Measurements from ENCODE around the gene PFDN5.
"Not testable (repeated sequence)": the region's sequence is repeated elsewhere in the genome, so short reads cannot be mapped to it uniquely, and the experiment has no call there.

PFDN5 gene

DNA sequence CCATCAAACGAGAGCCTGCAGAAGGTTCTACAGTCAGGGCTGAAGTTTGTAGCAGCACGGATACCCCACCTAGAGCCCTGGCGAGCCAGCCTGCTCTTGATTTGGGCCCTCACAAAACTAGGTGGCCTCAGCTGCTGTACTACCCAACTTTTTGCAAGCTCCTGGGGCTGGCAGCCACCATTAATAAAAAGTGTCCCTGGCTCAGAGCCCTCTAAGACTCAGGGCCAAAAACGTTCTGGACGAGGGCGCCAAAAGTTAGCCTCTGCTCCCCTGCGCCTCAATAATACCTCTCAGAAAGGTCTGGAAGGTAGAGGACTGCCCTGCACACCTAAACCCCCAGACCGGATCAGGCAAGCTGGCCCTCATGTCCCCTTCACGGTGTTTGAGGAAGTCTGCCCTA, 8.9 kb upstream of the PFDN5 start:
- DNase-seq (ENCODE audit: low read depth): no peak

- peak; percentile 51 for DNase-seq (ENCODE audit: low read depth)
These were observed 7.6 kb upstream of the PFDN5 start for GRCh38 chr12:53287741-53288216.

DNA sequence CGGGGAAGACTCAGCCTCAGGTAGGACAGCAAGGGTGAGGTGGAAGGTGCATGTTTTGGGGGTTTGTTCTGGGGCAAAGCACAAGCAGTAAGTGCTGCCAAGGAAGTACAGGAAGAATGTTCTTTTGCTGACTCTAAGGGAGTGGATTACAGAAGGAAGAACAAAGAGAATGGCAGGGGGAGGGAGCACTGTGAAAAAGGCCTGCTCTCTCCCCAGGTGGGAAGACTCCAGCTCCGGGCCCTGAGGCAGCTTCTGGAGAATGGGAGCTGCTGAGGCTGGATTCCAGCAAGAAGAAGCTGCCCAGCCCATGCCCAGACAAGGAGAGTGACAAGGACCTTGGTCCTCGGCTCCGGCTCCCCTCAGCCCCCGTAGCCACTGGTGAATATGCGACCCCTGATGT, 7.0 kb upstream of the PFDN5 start:
- peak; percentile 11 for DNase-seq (ENCODE audit: low read depth)

DNA sequence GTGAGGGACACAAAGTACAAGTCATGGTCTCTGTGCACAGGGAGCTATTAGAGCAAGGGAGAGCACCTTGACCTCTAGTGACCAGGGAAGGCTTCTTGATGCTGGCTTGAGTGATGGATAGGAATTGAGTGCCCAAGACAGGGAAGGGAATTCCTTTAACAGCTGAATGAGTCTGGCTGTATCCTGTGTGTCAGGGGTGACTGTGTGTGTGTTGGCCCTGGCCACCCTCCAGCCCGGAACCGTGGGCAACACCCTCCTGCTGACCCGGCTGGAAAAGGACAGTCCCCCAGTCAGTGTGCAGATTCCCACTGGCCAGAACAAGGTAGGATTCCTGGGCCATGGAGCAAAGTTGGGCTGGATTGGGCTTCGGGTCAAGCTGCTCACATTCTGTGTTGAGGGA, 5.5 kb upstream of the PFDN5 start:
- no peak for DNase-seq (ENCODE audit: low read depth)

GRCh38 chr12:53290661-53291060, 4.7 kb upstream of the PFDN5 start:
- DNase-seq (ENCODE audit: low read depth): peak; percentile 40

- no peak for DNase-seq (ENCODE audit: low read depth)
These were observed 2.9 kb upstream of the PFDN5 start for GRCh38 chr12:53292426-53292825.

DNA sequence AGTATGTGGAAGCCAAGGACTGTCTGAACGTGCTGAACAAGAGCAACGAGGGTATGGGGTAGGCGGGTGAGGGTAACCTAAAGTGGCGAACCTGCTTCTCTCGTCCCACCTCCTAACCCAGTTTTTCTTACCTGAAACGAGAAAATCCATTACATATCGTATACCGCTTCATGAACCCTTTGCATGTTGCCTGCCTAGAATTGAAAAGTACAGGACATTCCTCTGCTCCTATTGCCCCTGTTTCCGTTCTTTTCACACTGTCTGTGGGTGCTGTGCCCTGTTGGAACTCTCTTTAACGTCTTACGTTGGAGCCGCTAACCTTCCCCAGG, 513 bp downstream of the PFDN5 start:
- DNase-seq (ENCODE audit: low read depth): no peak

DNA sequence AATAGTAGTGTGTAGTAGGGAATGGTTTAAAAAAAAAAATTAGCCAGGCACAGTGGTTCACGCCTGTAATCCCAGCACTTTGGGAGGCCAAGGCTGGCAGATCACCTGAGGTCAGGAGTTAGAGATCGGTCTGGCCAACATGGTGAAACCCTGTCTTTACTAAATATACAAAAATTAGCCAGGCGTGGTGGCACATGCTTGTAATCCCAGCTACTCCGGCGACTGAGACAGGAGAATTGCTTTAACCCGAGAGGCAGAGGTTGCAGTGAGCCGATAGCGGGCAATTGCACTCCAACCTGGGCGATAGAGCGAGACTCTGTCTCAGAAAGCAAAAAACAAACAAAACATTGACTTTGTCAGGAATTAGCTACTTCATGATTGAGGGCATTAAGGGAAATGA, 1.8 kb downstream of the PFDN5 start:
- not testable (repeated sequence) for DNase-seq (ENCODE audit: low read depth)

DNA sequence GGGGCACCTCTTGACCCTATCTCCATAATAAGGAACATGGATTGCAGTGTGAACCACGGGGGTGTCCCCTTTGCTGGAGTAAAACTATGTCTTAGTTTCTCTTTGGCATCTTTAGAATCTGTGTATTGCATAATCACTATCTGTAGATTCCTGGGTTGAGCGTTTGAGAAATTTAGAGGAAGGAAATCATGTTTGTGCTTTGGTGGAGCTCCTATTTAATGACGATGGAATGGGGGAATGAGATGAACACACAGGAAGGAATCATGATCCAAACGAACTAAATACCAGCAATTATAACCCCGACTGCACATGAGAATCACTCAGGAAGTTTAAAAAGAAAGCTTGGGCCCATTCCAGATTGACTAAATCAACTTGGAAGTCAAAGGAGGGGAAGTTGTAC, 2.8 kb downstream of the PFDN5 start:
- peak; percentile 96 for DNase-seq (ENCODE audit: low read depth)

- DNase-seq (ENCODE audit: low read depth): peak; percentile 89
These were observed 3.7 kb downstream of the PFDN5 start for GRCh38 chr12:53299101-53299453.

GRCh38 chr12:53299454-53300180, 4.3 kb downstream of the PFDN5 start, which contains the start of gene MYG1:
TSS of gene MYG1 (plus strand) at chr12:53299695. CDS start at chr12:53299738, 43 bp downstream.
- peak; percentile 85 for DNase-seq (ENCODE audit: low read depth)

DNA sequence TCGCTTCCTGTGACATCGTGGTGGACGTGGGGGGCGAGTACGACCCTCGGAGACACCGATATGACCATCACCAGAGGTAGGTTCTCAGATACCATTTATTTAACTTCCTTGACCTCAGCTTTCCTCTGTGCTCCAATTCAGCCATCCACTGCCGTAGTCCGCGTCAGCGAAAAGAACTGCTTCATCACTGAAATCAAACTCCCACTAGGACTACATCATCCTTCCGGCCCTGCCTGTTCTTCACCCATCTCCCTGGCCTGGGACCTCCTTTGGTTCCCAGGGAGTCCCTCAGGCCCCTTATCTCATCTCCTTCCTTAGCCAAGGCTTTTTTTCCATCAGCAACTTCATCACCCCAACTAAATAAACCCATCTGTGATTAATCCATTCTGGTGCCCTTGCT, 4.8 kb downstream of the PFDN5 start:
- peak; percentile 83 for DNase-seq (ENCODE audit: low read depth)

GRCh38 chr12:53302903-53303302, 7.6 kb downstream of the PFDN5 start:
- no peak for DNase-seq (ENCODE audit: low read depth)

DNA sequence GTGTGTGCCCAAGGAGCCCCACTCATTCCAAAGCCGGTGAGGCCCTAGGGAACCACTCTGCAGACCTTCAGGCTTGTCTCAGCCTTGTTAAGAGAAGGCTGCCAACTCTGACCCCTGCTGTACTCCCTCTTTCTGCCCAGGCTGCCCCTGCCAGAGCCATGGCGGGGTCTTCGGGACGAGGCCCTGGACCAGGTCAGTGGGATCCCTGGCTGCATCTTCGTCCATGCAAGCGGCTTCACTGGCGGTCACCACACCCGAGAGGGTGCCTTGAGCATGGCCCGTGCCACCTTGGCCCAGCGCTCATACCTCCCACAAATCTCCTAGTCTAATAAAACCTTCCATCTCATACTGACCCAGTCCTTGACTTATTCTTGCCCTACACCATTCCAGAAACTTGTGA, 11.5 kb downstream of the PFDN5 start:
- DNase-seq (ENCODE audit: low read depth): no peak

DNA sequence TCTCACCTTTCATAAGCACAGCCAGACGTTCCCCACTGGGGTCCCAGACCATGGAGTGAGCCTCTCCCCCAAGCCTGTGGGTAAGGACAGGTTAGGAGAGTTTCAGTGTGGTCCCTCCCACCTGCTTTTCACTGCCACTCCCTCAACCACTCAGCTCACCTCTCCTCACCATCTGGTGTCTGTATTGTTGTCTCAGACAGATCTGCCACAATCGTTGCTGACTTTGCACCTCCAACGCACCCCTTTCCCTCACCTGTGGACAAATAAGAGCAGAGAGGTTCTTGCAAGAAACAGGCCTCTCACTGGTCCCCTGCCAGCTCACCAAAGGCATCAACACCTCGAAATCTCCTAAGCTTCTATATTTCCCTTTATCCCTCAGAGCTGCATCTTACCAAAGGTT, 12.9 kb downstream of the PFDN5 start:
- no peak for DNase-seq (ENCODE audit: low read depth)

DNA sequence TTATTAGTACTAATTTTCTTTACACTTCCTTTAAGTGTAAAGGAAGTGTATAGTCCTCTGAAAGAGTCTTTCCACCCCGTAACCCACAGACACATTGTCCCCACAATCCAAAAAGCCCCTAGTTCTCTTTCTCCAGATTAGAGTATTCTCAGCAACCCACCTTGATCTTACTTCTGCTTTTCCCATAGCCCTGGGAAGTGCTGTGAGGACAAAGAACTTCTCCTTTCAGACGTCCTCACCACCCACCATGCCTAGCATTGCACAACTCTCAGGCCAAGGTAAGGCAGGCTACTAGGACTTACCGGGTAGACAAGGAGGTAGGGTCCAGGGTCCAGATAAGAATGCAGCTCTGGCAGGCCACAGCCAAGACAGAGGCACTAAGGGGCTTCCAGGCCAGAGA, 18.7 kb downstream of the PFDN5 start:
- DNase-seq (ENCODE audit: low read depth): no peak

- DNase-seq (ENCODE audit: low read depth): no peak
These were observed 25.2 kb downstream of the PFDN5 start for GRCh38 chr12:53320352-53321195.

DNA sequence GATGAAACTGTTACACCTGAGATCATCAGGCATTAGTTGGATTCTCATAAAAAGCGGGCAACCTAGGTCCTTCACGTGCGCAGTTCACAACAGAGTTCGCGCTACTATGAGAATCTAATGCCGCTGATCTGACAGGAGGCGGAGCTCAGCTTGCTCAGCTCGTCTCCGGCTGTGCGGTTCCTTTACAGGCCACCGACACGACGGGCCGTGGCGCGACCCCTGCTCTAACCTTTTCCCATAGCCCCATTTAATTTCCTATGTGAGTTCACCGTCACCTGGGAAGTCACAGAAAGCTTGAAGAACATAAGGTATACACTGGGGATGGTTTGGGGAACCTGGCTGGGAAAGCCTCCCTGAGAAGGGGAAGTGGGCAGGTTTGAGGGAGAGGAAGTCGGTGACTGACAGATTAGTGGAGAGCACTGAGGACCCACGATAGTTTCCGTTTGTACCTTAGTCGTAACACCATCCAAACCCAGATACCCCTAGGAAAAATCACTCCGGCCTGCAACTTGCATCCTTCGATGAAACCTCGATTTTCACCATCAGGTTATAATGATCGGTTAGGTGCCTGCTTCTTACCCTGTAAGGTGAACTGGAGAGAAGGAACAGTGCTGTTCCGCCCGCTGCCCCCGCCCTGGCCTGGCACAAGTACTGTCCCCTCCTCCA, 28.9 kb downstream of the PFDN5 start:
- DNase-seq (ENCODE audit: low read depth): no peak

- peak; percentile 84 for DNase-seq (ENCODE audit: low read depth)
These were observed 29.6 kb downstream of the PFDN5 start for GRCh38 chr12:53324779-53325510.

DNA sequence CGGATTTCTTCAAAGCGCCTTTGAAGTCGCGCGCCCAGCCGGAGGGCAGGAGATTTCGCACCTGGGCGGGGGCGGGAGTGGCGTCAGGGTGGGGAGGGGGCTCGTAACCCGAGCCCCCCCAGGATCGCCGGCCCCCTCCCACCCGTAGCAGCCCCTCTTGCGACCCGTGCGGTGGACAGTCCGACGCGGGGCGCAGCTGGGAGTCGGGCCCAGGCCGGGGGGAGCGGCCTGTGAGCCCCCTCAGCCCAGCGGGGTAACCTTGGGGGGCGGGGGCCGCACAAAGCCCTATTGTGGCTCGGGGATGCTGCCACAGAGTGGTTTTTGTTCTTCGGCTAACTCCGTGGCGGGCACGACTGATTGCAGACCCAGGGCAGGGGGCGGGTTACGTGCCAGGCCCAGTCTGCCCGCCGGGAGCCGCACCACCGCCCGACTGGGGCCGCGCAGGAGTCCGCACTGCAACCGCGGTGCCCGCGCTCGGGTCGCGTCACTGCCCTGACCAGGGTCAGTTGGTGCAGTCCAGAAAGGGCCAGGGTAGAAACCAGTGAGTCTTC, 30.2 kb downstream of the PFDN5 start:
- DNase-seq (ENCODE audit: low read depth): no peak

GRCh38 chr12:53326460-53327185, 31.3 kb downstream of the PFDN5 start:
- DNase-seq (ENCODE audit: low read depth): no peak

Measured in iris pigment epithelial cell (primary cell).